IPS-18c (cell line): Measurements from ENCODE around the gene SLC7A14.

Experiments used
- H3K4me3 ChIP-seq: 2 replicates; pipeline ENCODE4 v1.7.0; 2013; ENCODE audit warnings: low read depth, mild to moderate bottlenecking, low read length, moderate library complexity; ENCODE audit not compliant: insufficient read depth
- H3K9me3 ChIP-seq: one replicate; pipeline ENCODE4 v1.6.1; 2013; ENCODE audit warnings: mild to moderate bottlenecking, low read length, moderate library complexity; ENCODE audit not compliant: control insufficient read depth, insufficient read depth

The SLC7A14 gene

DNA sequence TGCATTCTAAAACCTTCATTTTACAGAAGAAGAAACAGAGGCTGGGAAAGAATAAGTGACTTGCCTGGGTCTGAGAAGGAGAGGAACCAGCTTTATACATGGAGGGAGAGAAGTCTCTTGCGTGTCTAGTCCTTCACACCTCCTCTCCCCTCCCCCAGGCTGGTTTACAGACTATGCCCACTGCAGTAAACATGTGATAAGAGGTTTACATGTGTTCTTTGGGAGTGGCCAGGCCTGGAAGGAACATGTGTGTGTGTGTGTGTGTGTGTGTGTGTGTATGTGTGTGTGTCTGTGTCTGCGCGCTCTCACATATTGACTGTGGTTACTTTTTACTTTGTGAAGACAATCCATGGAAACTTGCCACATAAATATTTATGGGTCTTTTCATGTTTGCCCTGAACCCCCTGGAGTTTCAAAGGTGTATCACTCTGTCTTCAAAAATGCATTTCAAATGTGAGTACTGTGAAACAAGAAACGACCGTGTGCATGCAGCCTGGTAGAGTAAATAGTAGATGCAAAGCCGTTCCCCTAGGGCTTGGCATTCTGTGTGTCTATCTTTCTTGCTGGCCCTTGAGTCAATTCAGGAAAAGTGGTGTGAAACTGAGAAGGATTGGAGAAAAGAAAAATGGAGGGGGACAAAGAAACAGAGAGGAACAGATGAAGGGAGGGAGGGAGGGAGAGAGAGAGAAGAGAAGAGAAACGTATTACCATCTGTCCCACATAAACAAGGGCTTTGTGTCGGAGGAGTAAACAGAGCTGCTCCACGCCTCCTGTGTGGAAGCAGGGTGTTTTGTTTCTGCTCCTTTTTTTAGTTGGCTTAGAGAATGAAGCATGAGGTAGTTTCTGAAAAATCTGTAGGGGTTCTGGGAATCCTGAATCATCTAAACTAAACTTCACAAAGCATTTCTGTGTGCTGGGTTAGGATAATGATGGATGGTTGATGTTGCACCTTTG is 115.5 kb downstream of the SLC7A14 start:
- H3K4me3 ChIP-seq: no peak overlapping the region
- no peaks in the 10 kb centered on the region for H3K9me3 ChIP-seq

DNA sequence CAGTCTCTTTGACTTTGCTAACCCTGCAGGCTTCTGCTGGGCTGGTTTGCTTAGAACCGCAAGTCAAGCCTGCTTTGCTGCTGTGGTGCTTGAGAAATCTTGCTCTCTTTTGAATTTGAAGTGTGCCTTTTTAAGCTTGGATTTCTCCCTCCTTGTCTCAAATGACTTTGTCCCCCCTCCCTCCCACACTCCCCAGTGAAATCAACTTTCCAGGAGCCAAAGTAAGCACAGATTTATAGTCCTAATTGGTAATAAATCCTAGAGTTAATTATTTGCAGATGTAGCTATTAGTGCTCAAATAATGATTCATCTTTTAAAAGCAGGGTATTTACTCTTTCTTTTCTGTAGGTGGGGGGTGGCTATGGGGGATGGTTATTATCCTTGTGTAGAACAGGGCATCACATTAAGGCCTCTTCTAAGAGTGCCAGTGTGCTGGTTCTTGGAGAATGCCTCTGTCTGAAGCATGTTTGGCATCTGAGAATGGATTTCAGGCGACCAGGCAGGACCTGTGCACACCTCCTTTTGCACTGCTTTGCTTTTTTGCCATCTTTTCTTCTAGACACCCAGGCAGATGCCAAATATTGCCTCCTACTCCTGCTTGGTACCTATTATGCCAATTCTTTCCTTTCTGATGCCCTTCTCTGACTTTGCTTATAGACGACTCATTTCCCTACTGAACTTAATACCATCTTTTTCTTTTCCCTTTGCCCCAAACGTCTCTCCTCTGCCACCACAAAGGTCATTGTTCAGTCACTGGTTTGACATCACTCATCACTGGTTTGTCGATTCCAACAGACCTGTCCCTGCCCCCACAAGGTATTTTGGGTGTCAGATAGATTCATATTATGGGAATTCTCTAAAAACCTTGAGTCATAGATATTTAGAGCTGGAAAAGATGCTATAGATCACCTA is 116.5 kb downstream of the SLC7A14 start:
- Histone ChIP-seq H3K4me3 (no peak overlapping the region), H3K9me3 (no peaks in the 10 kb centered on the region)

DNA sequence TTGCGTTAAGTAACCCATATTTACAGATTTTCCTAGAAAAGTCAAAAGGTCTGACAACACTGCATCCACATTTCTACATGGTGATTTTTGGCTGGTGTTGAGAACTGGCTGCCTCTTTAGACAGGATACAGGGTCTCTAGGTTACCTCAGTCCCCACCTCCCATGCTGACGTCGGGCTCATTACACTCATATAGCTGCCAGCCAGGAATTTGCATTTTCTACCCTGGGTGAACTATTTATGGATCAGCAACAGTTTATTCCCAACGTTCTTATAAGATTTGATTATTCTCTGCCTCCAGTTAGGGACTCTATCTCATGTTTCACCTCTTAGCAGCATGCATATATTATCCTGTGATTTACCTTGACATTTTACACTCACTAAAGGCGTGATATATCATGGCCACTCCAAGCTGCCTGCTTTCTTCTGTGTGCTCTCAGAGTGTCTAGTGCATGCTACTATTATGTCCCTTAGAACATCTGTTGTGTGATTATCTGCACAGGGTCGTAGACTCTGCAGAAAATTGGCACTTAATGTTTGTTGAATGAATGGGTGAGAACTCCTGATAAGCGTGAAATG is 118.2 kb downstream of the SLC7A14 start:
- no peaks in the 10 kb centered on the region for H3K9me3 ChIP-seq
- H3K4me3 ChIP-seq: no peak overlapping the region

DNA sequence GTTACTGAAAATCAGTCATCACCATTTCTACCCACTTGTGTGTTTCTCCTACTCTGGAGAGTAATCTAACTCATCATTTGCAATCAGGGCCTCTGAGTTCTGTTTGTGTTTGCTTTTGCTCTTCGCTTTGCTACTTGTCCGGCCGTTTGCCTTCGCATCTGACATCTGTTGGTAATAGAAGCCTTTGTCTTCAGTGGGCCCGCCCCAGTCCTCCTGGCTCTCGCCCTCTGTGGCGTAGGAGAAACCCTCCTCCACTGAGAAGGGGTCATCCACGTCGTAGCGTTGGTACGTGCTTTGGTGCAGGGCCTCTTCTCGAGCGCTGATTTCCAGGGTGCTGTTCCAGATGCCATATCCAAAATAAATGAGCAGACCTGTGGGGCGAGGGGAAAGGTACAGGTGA is 118.9 kb downstream of the SLC7A14 start:
- no peak overlapping the region for H3K4me3 ChIP-seq
- no peaks in the 10 kb centered on the region for H3K9me3 ChIP-seq

DNA sequence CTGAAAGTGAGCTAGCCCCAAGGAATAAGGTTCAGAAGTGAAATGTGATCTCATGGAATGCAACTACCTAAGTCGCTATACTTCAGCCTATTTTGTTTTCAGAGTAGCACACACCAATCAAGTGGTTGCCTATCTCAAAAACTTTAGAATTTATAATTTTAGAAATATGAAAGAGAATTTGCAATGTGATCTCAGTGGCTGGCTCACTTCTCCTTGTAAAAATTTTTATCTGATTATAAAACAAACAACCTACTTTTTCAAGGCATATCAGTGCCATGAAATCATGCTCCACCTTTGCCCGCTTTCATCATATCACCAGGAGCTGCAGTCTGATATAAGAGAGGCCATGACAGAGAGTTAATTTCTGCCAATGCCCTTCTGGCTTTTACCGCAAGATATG is 119.9 kb downstream of the SLC7A14 start:
- no peak overlapping the region for H3K4me3 ChIP-seq
- no peaks in the 10 kb centered on the region for H3K9me3 ChIP-seq

DNA sequence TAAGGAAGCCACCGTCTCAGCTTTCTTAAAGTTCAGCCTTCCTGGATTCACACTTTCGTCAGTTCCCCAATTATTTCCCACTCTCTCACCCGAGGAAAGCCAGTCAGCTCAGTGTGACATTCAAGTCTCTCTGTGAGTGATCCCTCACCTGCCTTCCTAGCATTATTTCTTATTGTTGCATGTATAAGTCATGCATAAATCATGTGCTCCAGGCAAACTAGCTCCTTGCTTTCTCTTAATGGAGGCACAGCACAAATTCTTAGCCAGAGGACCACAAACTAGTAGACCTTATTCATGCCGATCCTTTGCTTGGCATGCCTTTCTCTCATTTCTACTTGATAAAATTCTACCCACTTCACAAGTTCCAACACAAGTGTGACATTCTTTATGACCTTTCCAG is 122.9 kb downstream of the SLC7A14 start:
- Histone ChIP-seq H3K4me3 (no peak overlapping the region), H3K9me3 (no peaks in the 10 kb centered on the region)

DNA sequence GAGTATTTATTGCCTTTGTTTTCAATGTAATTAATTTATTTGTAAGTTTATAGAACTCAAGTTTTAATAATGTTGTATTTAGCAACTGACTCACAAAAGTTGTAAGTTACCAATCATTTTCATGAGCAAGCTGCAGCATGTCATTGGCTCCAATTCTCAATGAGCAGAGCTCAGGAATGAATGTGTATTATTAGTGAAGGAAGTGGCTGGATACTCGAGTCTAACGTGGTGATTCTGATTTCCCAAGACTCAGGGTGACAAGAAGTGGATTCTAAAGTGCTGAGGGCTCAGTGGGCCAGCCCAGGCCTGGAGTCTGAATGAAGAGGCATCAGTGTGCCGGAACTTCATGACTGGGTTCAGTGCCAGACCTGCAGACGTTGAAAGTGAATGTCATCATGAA is 127.6 kb downstream of the SLC7A14 start:
- H3K9me3 ChIP-seq: no peaks in the 10 kb centered on the region
- H3K4me3 ChIP-seq: no peak overlapping the region

DNA sequence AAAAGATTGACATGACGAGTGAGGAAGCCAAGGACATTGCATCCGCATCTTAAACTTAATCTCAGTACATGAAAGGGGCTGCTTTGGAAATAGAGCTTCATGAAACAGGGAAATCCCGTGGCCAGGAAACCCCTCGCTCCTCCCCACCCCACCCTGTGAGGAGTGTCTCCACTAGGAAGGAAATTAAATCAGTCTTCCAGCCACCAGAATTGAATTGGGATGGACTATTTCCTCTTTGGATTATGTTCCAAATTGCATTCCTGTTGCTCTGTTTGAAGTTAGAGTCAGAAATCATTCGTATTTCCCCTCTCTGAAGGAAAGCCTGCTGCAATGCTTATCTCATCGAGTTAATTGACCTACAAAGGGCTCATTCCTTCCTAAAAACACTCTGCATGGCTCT is 131.4 kb downstream of the SLC7A14 start:
- H3K4me3 ChIP-seq: no peak overlapping the region
- no peaks in the 10 kb centered on the region for H3K9me3 ChIP-seq

DNA sequence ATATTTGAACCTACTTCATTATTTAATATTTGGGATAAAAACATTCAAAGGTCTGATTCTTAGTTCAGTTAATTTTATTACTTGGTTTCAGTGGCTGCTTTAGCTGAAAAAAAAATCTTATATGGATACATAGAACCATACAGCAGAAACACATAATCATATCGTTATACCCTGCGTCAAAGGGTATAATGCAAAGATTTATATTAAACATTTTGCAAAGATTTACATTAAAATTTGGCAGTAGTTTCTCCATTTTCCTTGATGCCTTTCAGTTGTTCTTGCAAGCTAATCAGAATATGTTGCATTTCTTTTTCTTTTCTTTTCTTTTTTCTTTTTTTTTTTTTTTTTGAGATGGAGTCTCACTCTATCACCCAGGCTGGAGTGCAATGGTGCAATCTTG is 135.8 kb downstream of the SLC7A14 start:
- no peaks in the 10 kb centered on the region for H3K9me3 ChIP-seq

DNA sequence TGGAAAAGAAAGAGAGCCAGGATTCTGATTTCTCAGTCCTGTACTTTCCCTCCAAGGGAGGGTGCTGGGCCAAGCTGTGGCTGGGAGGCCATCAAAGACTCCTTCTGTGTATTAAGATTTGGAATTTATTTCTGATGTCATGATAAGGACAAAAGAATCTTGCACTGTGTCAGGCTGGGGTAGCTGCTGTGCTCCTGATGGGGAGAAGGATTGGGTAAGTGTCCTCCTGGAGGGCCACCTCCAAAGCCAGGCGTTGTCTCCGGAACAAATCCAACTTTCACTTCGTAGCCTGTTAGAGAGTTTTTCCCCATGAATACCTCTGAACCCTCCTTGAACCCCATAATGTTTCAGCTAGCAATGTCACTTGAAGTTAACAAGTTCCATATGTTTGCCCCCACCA is 137.3 kb downstream of the SLC7A14 start:
- Histone ChIP-seq H3K9me3 (no peaks in the 10 kb centered on the region), H3K4me3 (no peak overlapping the region)

More for the DNA sequence above, 135.8 kb downstream of the SLC7A14 start:
- H3K4me3 ChIP-seq: no peak overlapping the region

DNA sequence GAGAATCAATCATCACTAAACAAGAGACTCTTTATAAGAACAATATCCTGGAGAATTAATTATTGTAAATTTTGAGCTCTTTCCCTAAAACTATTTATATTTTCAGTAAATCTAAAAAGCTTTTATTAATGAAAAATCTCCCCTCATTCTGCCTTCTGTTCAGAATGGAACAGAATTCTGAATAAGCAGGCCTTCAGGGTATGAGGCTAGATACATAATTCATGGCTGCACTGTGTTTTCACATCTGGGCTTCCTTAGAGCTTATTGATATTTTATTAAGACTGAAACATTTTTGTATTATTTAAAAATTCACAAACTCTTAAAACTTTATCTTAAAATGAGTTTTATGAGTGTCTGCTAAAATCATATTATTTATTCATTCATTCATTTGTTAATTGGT is 142.4 kb downstream of the SLC7A14 start:
- Histone ChIP-seq H3K4me3 (no peak overlapping the region), H3K9me3 (no peaks in the 10 kb centered on the region)

DNA sequence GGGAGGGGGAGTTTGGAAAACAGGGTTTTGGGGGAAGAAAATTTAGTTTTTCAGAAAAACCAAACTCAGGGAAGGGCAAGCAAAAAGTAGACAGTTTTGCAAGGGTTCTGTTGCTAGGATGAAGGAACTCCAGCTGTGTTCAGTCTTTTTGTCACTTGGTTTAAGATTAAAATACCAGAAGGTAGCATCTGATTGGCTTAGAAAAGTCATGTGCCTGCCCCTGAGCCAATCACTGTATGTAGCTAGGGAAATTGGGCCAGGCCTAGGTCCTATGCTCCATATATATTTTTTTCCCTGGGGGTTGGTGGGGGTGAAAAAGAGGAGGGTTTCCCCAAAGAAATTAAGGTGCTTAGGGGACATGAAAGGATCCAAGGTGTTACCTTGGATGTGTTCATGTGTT is 142.9 kb downstream of the SLC7A14 start:
- Histone ChIP-seq H3K9me3 (no peaks in the 10 kb centered on the region), H3K4me3 (no peak overlapping the region)

DNA sequence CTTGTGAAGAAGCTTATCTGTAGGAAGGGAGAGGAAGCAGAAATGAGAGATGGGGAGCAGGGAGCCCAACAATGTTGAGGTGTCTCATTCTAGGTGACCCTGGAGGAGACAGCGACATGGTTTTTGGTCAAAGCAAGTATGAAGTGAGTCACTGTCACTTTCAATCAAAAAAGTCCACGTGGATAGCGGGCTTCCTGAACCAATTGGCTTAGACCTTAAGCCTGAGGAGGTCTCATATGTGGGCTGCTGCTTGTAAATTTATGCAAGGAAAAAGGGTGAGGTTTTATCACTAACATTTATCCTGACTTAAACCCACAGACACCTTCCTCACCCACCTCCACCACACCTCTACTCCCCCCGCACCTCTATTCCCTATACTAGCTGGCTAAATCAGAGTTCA is 144.5 kb downstream of the SLC7A14 start:
- no peaks in the 10 kb centered on the region for H3K9me3 ChIP-seq

DNA sequence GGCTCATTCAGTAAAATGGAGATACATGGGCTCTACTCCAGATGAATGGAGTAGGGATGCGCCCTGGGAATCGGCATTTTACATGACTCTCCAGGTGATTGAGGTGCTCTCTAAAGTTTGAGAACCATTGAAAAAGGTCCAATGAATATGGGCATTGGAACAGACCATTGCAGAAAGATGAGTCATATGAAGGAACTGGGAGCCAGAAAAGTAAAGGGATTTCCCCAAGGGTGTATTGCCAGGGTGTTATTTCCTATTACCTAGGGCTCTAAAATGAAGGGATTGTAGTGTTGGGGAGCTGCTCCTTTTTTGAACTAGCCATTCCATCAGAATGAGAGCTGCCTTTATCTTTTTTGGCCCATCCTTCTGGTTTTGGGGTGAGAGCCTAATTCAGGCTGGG is 145.5 kb downstream of the SLC7A14 start:
- H3K4me3 ChIP-seq: no peak overlapping the region
- H3K9me3 ChIP-seq: no peaks in the 10 kb centered on the region

More for the DNA sequence above, 144.5 kb downstream of the SLC7A14 start:
- H3K4me3 ChIP-seq: no peak overlapping the region

DNA sequence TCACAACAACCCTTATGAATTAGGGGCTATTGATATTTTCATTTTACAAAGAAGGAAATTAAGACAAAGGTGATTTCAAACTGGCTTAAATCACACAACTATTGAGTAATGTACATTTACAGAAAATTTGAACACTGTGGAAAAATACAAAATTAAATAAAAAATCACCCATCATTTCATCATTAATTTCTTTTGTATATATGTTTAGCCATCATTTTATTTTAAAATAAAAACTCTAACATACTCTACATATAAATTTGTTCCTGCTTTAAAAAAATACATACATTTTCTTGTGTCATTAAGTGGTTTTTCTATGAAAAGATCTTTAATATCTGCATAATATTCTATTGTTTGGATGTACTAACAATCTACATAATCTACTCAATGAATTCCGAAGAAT is 147.0 kb downstream of the SLC7A14 start:
- Histone ChIP-seq H3K4me3 (no peak overlapping the region), H3K9me3 (no peaks in the 10 kb centered on the region)

DNA sequence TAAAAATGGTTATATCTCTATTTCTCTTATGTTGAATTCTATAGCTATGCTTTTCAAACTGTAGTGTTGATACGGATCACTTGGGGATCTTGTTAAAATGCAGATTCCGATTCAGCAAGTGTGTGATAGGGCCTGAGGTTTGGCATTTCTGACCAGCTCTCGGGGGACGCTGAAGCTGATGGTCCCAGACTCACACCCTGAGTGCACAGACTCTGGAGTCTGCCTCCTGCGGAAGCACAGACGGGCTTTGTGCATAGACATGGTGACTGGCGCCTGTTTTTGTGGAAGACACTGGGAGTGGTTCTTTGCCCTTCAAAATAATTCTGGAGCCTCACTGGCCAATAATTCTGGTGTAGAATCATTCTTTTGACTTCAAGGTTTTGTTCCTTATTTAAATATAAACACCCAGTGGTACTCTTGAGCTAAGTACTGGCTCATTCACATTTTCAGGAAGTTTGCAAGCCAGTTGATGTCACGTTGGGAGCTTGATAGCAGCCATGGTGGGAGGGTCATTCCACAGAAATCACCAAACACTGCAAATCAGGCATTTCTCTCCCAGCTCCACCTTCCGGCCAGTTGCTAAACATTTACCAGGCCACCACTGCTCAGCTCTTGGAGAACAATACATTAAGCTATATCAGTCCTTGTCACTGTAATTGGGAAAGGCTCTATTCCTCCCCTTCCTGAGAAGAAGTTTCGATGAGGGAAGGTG is 148.0 kb downstream of the SLC7A14 start:
- H3K4me3 ChIP-seq: no peak overlapping the region
- no peaks in the 10 kb centered on the region for H3K9me3 ChIP-seq

DNA sequence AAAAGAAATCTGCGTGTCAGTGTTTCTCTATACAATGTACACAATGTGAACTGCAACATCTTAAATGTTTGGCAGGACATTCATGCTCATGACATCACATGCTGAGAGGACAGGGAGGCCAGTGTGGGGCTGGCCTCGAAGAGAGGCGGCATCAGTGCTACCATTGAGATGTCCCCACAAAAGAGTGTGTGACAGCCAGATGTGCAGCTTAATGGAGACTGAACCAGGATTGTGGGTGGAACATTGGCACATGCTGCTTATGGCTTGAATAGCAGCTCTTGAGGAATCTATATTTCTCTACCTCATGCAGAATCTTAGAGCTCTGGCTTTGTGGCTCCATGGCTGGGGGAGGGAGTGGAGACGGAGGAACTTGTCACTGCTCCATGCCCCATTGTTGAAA is 148.7 kb downstream of the SLC7A14 start:
- Histone ChIP-seq H3K4me3 (no peak overlapping the region), H3K9me3 (no peaks in the 10 kb centered on the region)
